VCaP (cell line): ENCODE measurements around the gene PAM.

Source experiments
- H3K27ac ChIP-seq: fragments of 450-650 bp; 2 replicates; pipeline ENCODE4 v1.5.1; 2017
- CTCF ChIP-seq: fragments of 450-650 bp; conservative IDR thresholded peaks from 2 replicates; pipeline ENCODE4 v1.5.1; 2017; ENCODE audit warnings: mild to moderate bottlenecking, moderate library complexity

PAM gene

GRCh38 chr5:103013933-103014552, 258.9 kb downstream of the PAM start:
- no peak overlapping the region for H3K27ac ChIP-seq
- no peak for TF ChIP-seq CTCF

DNA sequence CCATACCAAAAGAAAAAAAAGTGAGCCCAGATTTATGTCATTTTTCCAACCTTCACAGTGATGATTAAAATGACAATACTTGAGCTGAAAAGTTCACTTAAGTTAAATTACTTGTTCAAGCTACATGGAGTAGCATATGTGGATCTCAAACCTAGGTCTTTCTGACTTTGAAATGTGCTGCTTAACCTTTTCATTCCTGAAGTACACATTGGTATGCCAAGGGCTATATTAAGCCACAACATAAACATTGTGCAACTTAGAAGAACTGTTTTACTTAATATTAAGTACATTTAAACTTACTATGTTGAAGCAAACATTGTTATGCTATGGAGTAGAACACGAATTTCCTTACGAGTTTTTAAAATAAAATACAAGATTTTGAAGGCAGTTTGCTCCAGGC, 259.9 kb downstream of the PAM start:
- H3K27ac ChIP-seq, result no peak overlapping the region
- TF ChIP-seq CTCF, result no peak

DNA sequence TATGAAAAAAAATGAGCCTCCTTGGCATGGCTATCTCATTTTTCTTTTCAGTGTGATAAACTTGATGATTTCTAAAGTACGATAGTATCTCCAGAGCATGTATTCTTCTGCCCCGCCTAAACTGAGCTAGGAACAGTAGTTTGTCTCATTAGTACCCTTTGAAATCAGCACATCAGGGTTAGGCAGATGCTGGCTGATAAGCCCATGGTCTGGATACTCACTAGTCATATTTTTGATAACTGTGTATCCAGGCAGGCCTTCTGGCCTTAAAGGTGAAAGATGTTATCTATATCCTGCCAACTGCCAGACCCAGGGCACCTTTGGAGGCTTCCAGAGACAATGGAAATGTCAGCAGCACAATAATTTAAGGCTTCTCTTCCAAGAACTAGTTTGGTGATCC, 261.1 kb downstream of the PAM start:
- H3K27ac ChIP-seq, result no peak overlapping the region
- no peak for TF ChIP-seq CTCF

- no peak for TF ChIP-seq CTCF
- H3K27ac ChIP-seq, result no peak overlapping the region
These were observed 264.7 kb downstream of the PAM start for GRCh38 chr5:103019804-103020203.

DNA sequence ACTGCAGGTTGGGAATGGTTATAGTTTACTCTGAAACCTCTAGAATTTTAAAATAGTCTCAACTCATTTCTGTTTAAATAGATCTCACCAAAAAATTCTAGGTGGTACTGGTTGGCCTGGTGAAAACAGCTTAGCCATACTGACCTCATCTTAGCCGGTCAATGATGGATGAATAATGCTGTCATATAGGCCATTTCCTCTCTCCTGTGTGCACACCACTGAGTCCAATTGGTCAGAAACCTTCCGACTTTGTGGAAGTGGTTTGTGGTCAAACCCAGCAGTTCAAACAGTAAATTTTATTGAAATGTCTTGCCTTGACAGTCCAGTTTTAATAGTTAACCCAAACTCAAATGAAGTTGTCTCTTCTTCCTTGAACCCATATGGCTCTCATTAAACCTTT, 266.2 kb downstream of the PAM start:
- H3K27ac ChIP-seq, result no peak overlapping the region
- TF ChIP-seq CTCF, result no peak

- no peak overlapping the region for H3K27ac ChIP-seq
- TF ChIP-seq CTCF, result no peak
These were observed 272.2 kb downstream of the PAM start for GRCh38 chr5:103027267-103027666.

- no peak overlapping the region for H3K27ac ChIP-seq
- peak; percentile 74 for TF ChIP-seq CTCF
These were observed 276.5 kb downstream of the PAM start for GRCh38 chr5:103031607-103032006.
